ENCODE data around the gene NUBPL.

DNA sequence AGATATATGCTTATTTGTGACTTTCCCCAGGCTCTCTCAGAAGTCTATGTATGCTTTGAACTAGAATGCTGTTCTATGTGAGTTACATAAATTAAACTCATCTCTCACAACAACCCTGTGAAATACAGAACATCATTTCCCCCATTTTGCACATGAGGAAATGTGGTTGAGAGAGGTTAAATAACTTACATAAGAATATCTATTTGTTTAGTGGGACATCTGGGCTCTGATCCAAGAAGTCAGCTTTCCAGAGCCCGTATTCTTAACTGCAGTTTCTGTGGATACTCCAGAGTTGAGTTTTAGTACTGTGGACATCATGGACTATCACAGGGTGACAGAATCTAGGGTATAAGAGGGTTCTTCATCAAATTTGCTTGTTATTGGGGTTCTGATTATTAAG lies 273.4 kb downstream of the NUBPL start:
- TF ChIP-seq TEAD4 (IDR thresholded peaks at IDR 0.05) (no peak), RAD21 (IDR thresholded peaks at IDR 0.05; ENCODE audit: low read depth) (no peak), EP300 (IDR thresholded peaks at IDR 0.05; ENCODE audit: borderline replicate concordance) (no peak), CREB1 (IDR thresholded peaks at IDR 0.05; ENCODE audit: low read depth) (no peak), EGR1 (IDR thresholded peaks at IDR 0.05) (no peak), TCF12 (IDR thresholded peaks at IDR 0.05; ENCODE audit: low read depth) (no peak), MAX (IDR thresholded peaks at IDR 0.05) (no peak), NFIC (IDR thresholded peaks at IDR 0.05) (no peak), YY1 (IDR thresholded peaks at IDR 0.05; ENCODE audit: low read depth) (no peak), ZBTB7A (IDR thresholded peaks at IDR 0.05; ENCODE audit: low read depth) (no peak), CEBPB (IDR thresholded peaks at IDR 0.05) (no peak), TAF1 (IDR thresholded peaks at IDR 0.05; ENCODE audit: low read depth) (no peak), FOXM1 (IDR thresholded peaks at IDR 0.05; ENCODE audit: borderline replicate concordance, low read depth) (no peak)
